ENCODE results near the gene GAPT. TPM values are rescaled to one million over a fixed set of nuclear protein-coding genes. Genes with fewer than 3 reads are reported as not detected.

Gene GAPT
- polyA plus RNA-seq, 1 of the 3 experiments (the other 2 are of a cell fraction): not detected

- Histone ChIP-seq H3K9me3 (no peaks in the 10 kb centered on the region), H3K4me2 (no peak overlapping the region), H3K79me2 (ENCODE audit: insufficient read depth) (no peaks in the 10 kb centered on the region), H2AFZ (ENCODE audit: low read depth) (no peak overlapping the region), H3K4me1 (ENCODE audit: control insufficient read depth in 1 of 2, insufficient read depth in 2 of 2, low read depth in 1 of 2, low read length in 1 of 2) (no peaks in the 10 kb centered on the region), H3K36me3 (replicated peaks in 1 of 2; ENCODE audit: control insufficient read depth in 1 of 2, insufficient read depth in 2 of 2, low read length in 1 of 2) (no peaks in the 10 kb centered on the region), H3K27ac (ENCODE audit: low read depth in 2 of 2, low read length in 1 of 2) (no peak overlapping the region), H3K27me3 (ENCODE audit: insufficient read depth) (no peaks in the 10 kb centered on the region; the same call in 1 of the 2 replicates), H4K20me1 (ENCODE audit: insufficient read depth) (no peaks in the 10 kb centered on the region), H3K9me2 (no peaks in the 10 kb centered on the region), H3K9ac (no peak overlapping the region), H3K4me3 (ENCODE audit: low read depth in 2 of 2, low read length in 1 of 2) (no peak overlapping the region), H3F3A (replicated peaks; ENCODE audit: insufficient read depth) (no peaks in the 10 kb centered on the region)
- TF ChIP-seq, protein P1, sequence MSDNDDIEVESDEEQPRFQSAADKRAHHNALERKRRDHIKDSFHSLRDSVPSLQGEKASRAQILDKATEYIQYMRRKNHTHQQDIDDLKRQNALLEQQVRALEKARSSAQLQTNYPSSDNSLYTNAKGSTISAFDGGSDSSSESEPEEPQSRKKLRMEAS (IDR thresholded peaks at IDR 0.05; ENCODE audit: low read depth): no peak
- TF ChIP-seq TAF1 (IDR thresholded peaks at IDR 0.05; ENCODE audit: borderline replicate concordance, low read depth, low read length): no peak
- no peak for TF ChIP-seq TEAD4 (IDR thresholded peaks at IDR 0.05; ENCODE audit: borderline replicate concordance, insufficient read depth)
- TF ChIP-seq EZH2phosphoT487 (IDR thresholded peaks at IDR 0.05; ENCODE audit: borderline replicate concordance, low read depth): no peak
- TF ChIP-seq SIN3A (IDR thresholded peaks at IDR 0.05; ENCODE audit: borderline replicate concordance, low read depth, low read length): no peak
- no peak for TF ChIP-seq IRF3 (IDR thresholded peaks at IDR 0.05; ENCODE audit: low read depth, low read length)
- no peak for TF ChIP-seq YY1 (IDR thresholded peaks at IDR 0.05; ENCODE audit: low read depth)
- no peak for TF ChIP-seq PBX3 (IDR thresholded peaks at IDR 0.05)
- TF ChIP-seq, protein P2, sequence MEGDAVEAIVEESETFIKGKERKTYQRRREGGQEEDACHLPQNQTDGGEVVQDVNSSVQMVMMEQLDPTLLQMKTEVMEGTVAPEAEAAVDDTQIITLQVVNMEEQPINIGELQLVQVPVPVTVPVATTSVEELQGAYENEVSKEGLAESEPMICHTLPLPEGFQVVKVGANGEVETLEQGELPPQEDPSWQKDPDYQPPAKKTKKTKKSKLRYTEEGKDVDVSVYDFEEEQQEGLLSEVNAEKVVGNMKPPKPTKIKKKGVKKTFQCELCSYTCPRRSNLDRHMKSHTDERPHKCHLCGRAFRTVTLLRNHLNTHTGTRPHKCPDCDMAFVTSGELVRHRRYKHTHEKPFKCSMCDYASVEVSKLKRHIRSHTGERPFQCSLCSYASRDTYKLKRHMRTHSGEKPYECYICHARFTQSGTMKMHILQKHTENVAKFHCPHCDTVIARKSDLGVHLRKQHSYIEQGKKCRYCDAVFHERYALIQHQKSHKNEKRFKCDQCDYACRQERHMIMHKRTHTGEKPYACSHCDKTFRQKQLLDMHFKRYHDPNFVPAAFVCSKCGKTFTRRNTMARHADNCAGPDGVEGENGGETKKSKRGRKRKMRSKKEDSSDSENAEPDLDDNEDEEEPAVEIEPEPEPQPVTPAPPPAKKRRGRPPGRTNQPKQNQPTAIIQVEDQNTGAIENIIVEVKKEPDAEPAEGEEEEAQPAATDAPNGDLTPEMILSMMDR (IDR thresholded peaks at IDR 0.05): no peak
- no peak for TF ChIP-seq RCOR1 (IDR thresholded peaks at IDR 0.05; ENCODE audit: low read length)
- TF ChIP-seq, protein P3, sequence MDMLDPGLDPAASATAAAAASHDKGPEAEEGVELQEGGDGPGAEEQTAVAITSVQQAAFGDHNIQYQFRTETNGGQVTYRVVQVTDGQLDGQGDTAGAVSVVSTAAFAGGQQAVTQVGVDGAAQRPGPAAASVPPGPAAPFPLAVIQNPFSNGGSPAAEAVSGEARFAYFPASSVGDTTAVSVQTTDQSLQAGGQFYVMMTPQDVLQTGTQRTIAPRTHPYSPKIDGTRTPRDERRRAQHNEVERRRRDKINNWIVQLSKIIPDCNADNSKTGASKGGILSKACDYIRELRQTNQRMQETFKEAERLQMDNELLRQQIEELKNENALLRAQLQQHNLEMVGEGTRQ (IDR thresholded peaks at IDR 0.05; ENCODE audit: borderline replicate concordance, low read depth, low read length): no peak
- TF ChIP-seq RXRA (IDR thresholded peaks at IDR 0.05; ENCODE audit: borderline replicate concordance, low read depth): no peak
- TF ChIP-seq ELF1 (IDR thresholded peaks at IDR 0.05): no peak
- TF ChIP-seq FOSL2 (IDR thresholded peaks at IDR 0.05; ENCODE audit: borderline replicate concordance, low read depth): no peak
- no peak for DNase-seq
- ChIA-PET CTCF (interaction anchor here (6.0 kb wide), 1 partner anchor 368 kb away, joined by 55 read pairs; no protein-coding TSS in a partner anchor), POLR2A (no interaction called here)
These were observed 10.1 kb upstream of the GAPT start for GRCh38 chr5:58481066-58481676.

Data from SK-N-SH (cell line).